ENCODE data around the gene ZNF584.

Gene ZNF584

DNA sequence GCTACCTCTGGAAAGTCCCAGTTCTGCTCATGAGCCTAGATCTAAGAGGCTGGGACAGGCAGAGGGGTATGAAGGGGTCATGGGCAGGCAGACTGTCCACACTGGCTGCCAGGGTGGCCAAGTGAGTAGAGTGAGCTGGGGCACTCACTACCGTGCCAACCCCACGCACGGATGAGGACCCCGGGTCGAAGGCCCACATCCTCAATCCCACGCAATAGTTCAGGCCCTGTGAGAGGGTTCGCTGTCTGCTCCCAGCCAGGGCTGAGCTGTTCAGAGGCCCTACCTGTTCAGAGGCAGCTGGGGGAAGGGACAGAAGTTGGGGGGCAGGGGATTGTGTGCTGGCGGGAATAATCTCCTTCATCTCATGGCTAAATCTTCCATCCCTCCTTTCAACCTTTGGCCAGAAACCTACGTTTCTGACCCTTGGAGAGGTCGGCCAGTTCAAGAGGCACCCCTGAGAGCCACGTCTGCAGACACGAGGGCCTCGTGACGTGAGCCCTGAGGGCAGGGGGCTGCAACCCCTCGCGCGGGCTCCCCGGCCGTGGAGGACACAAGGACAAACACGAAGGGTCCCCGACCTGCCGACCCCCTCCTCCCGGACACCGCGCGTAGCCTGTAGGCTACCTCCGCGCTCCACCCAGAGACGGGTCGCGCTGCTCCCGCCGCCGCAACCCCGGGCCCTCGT lies 22.4 kb upstream of the ZNF584 start:
- no peak for DNase-seq (ENCODE audit: low spot score)

- peak; percentile 99 for DNase-seq (ENCODE audit: low spot score)
Observed at GRCh38 chr19:58386576-58387337, 21.7 kb upstream of the ZNF584 start, which contains the start of gene RPS5. TSS of gene RPS5 (plus strand) at chr19:58387269. CDS start at chr19:58388138, 869 bp downstream.

GRCh38 chr19:58387338-58388174 lies 20.9 kb upstream of the ZNF584 start:
- DNase-seq (ENCODE audit: low spot score), result no peak

GRCh38 chr19:58388175-58388526 lies 20.3 kb upstream of the ZNF584 start:
- DNase-seq (ENCODE audit: low spot score), result no peak

GRCh38 chr19:58392945-58393724 lies 15.3 kb upstream of the ZNF584 start:
- DNase-seq (ENCODE audit: low spot score), result no peak

DNA sequence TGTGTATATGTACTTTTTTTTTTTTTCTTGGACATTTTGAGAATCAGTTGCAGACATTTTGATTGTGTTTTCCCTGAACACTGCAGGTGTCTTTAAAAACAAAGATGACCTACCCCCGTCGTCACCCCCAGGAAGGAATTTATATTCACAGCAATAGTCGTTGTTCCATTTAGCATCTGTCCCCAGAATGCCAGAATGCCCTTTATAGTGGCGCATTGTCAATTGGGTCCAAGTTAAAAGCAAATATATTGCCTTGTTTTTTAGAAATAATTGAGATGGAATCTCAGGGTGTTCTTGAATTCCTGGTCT lies 14.8 kb upstream of the ZNF584 start:
- DNase-seq (ENCODE audit: low spot score), result no peak

DNA sequence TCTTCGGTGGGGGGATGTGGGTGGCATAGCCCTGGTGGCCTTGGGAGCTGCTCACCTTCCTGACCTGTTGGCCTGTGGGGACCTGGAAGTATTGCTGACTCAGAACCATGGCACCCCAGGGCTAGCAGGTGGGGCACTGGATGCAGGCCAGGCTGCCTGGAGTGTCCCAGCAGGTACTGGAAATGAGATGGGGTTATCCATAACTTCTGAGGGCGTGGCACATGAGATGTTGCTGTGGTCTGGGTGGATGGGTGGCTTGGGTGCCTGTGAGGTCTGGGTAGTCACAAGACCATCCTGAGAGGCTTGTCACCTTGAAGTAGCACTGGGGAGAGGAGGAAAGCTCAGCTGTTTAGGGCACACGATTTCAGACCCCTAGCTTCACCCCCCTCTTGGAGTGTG lies 13.6 kb upstream of the ZNF584 start:
- DNase-seq (ENCODE audit: low spot score), result no peak

GRCh38 chr19:58395220-58395978 lies 13.1 kb upstream of the ZNF584 start, which contains the start of gene RNF225:
TSS of gene RNF225 (plus strand) at chr19:58395656. CDS start at chr19:58396090, 434 bp downstream.
- DNase-seq (ENCODE audit: low spot score), result no peak

- DNase-seq (ENCODE audit: low spot score), result no peak
Observed at GRCh38 chr19:58395979-58396627, 12.3 kb upstream of the ZNF584 start.

DNA sequence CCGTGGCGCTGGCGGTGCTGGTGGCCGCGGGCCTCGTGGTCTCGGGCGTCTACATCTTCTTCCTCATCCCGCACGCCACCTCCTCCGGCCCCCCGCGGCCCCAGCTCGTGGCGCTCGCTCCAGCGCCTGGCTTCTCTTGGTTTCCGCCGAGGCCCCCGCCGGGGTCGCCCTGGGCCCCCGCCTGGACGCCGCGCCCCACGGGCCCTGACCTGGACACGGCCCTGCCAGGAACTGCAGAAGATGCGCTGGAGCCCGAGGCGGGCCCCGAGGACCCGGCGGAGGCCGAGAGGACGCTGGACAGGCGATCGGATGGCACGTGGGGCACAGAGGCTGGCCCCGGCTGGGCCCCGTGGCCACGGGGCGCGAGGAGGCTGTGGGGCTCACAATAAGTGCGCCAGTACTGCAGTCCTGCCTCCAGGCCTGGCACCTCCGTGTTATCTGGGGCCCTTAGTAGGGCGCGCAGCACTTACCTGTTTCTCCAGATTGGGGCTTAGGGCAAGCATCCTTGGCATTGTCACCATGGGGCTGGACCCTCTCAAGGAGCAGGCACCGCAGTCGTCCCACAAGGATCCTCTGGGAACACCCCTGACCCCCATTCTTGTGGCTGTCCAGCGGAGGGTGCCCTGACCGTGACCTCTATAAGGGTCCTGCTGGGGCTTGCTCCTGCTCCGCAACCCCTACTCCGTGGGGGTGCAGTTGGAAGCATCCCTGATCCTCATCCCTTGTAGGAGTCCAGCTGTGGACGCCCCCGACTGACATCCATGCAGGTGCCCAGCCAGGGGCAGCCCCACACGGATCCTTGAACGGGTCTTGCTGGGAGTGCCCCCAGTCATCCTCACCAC lies 11.5 kb upstream of the ZNF584 start:
- no peak for DNase-seq (ENCODE audit: low spot score)

DNA sequence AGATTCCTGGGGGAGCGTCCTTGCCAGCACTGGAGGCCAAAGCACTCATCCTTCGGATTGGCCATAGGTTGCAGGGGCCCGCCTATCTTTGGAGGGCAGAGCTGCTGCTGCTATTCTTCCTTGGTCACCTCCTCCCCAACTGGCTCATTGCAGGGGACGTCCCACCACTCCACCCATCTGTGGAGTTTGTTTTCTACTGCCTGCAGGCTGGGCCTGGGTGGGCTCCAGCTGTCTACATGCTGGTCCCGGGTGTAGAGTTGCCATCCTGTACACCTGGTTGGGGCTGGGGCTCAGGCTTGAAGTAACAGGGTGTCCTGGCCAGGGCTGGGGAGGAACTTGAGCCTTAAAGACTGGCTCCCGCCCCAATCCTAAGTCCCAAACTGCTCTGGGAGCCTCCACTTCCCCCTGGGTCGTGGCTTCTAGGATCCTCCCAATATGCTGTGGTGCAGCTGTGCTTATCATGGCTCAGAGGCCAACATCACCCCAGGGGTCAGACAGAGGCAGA lies 10.9 kb upstream of the ZNF584 start:
- DNase-seq (ENCODE audit: low spot score), result no peak

DNA sequence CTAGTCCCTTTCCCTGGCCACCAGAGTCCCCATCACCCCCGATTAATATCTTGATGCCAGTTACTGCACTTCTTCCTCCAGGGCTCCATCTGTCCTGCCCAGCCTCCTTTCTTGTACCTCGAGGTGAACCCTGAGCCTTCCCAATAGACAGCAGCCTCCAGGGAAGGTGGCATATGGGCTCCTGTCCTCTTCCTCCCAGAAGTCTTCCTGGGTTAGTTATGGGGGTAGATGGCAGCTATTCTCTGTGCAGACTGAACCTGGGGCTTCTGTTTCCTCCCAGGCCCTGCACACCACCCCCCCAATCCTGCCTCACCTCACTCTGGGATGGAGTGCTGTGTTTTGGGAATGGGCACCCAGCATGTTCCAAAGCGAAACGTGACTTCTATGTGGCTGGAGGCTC lies 10.4 kb upstream of the ZNF584 start:
- no peak for DNase-seq (ENCODE audit: low spot score)

- no peak for DNase-seq (ENCODE audit: low spot score)
Observed at GRCh38 chr19:58398545-58398944, 9.9 kb upstream of the ZNF584 start.

- DNase-seq (ENCODE audit: low spot score), result no peak
Observed at GRCh38 chr19:58399903-58400302, 8.5 kb upstream of the ZNF584 start.

GRCh38 chr19:58400316-58400915 lies 8.0 kb upstream of the ZNF584 start:
- no peak for DNase-seq (ENCODE audit: low spot score)

- DNase-seq (ENCODE audit: low spot score), result peak; percentile 98
Observed at GRCh38 chr19:58400916-58401839, 7.3 kb upstream of the ZNF584 start.

DNA sequence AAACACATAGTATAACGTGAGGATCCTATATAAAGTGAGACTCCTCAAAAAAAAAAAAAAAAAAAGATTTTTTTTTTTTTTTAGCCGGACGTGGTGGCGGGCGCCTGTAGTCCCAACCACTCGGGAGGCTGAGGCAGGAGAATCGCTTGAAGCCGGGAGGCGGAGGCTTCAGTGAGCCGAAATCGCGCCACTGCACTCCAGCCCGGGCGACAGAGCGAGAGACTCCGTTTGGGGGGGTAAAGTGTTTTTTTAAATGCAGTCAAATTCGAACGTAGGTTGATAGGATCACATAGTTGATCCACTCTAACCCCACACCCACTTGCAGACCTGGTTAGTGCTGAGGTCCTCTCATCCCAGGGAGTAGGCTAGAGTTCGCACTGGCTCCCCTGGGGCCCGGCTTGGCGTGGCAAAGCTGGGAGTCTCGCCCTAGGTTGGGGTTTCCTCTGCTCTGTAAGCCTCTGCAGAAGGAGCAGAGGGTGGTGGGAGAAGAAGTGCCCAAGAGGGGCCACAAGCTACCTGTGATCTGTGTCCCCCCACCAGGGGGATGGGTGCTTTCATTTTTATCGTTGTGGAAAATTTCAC lies 6.5 kb upstream of the ZNF584 start:
- DNase-seq (ENCODE audit: low spot score), result no peak
